ENCODE results near the gene TMEM242. TPM values are rescaled to one million over a fixed set of nuclear protein-coding genes. Genes with fewer than 3 reads are reported as not detected.

Gene TMEM242
- total RNA-seq, 2 donors from 2014 or later = 12.4 to 12.9 TPM

GRCh38 chr6:157269261-157269794 lies 54.0 kb downstream of the TMEM242 start:
- Mint-ChIP-seq H3K4me3 (no peak overlapping the region), H3K4me1 (no peaks in the 10 kb centered on the region), H3K27me3 (no peaks in the 10 kb centered on the region), H3K27ac (no peak overlapping the region), H3K36me3 (ENCODE audit: low read depth) (no peaks in the 10 kb centered on the region)
- DNase-seq (no peak), ATAC-seq (no peak)
- H3K9me3 ChIP-seq (ENCODE audit: control insufficient read depth, low read length, poor library complexity, severe bottlenecking) = no peaks in the 10 kb centered on the region

GRCh38 chr6:157268835-157269234 lies 54.5 kb downstream of the TMEM242 start:
- H3K4me1 Mint-ChIP-seq = no peaks in the 10 kb centered on the region
- no peak overlapping the region for H3K4me3 Mint-ChIP-seq
- DNase-seq (no peak), ATAC-seq (no peak)
- no peak overlapping the region for H3K27ac Mint-ChIP-seq
- no peaks in the 10 kb centered on the region for H3K27me3 Mint-ChIP-seq
- H3K9me3 ChIP-seq (ENCODE audit: control insufficient read depth, low read length, poor library complexity, severe bottlenecking) = no peaks in the 10 kb centered on the region
- H3K36me3 Mint-ChIP-seq (ENCODE audit: low read depth) = no peaks in the 10 kb centered on the region

DNA sequence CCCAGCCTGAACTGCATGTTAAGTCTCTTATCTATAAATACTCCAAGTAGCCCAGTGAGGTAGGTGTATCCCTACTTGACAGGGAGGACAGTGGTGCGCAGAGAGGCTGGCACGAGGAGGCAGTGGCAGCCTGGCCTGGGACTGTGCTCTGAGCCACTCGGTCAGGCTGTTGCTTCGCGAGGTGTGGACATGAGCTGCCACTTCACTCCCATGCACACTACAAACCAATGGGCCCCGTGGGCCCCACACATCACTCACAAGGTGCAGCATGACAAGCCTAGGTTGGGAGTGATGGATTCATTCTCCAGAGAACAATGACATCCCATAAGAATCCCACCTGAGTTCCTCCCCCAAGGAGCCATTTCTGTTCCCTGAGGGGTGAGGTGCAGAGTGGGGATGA lies 54.9 kb downstream of the TMEM242 start:
- Mint-ChIP-seq H3K27ac (no peak overlapping the region), H3K27me3 (no peaks in the 10 kb centered on the region), H3K36me3 (ENCODE audit: low read depth) (no peaks in the 10 kb centered on the region), H3K4me3 (no peak overlapping the region), H3K4me1 (no peaks in the 10 kb centered on the region)
- DNase-seq (no peak), ATAC-seq (no peak)
- H3K9me3 ChIP-seq (ENCODE audit: control insufficient read depth, low read length, poor library complexity, severe bottlenecking) = no peaks in the 10 kb centered on the region

GRCh38 chr6:157267654-157268053 lies 55.7 kb downstream of the TMEM242 start:
- DNase-seq (no peak), ATAC-seq (no peak)
- Mint-ChIP-seq H3K36me3 (ENCODE audit: low read depth) (no peaks in the 10 kb centered on the region), H3K4me1 (no peaks in the 10 kb centered on the region), H3K27ac (no peak overlapping the region), H3K27me3 (no peaks in the 10 kb centered on the region), H3K4me3 (no peak overlapping the region)
- H3K9me3 ChIP-seq (ENCODE audit: control insufficient read depth, low read length, poor library complexity, severe bottlenecking) = no peaks in the 10 kb centered on the region

DNA sequence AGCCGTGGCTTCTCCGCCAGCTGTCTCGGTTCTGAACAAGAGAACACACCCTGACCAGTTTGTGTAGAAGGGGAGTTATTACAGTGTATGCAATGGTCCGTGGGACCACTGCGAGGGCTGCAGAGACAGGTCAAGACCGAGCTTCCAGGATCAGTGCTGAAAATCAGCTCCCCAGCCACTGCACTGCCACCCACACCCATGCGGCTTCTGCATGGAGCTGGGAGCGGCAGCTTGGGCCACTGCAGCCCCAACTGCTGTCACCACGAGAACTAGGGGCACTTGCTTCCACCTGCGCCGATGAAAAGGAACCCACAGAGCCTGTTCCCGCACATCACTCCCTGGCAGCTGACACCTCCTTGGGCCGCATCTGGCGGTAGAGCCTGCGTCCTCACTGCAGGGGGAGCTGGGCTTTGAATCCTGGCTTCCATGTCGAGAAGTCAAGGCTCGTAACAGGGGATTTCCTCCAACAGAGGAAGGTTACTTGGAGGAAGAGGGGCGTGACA lies 56.2 kb downstream of the TMEM242 start:
- no peaks in the 10 kb centered on the region for H3K27me3 Mint-ChIP-seq
- H3K9me3 ChIP-seq (ENCODE audit: control insufficient read depth, low read length, poor library complexity, severe bottlenecking) = no peaks in the 10 kb centered on the region
- DNase-seq (no peak), ATAC-seq (no peak)
- no peak overlapping the region for H3K27ac Mint-ChIP-seq
- no peaks in the 10 kb centered on the region for H3K4me1 Mint-ChIP-seq
- no peak overlapping the region for H3K4me3 Mint-ChIP-seq
- no peaks in the 10 kb centered on the region for H3K36me3 Mint-ChIP-seq (ENCODE audit: low read depth)

GRCh38 chr6:157266274-157267101 lies 56.8 kb downstream of the TMEM242 start:
- ATAC-seq (no peak), DNase-seq (no peak)
- H3K27me3 Mint-ChIP-seq = no peaks in the 10 kb centered on the region
- no peaks in the 10 kb centered on the region for H3K9me3 ChIP-seq (ENCODE audit: control insufficient read depth, low read length, poor library complexity, severe bottlenecking)
- no peaks in the 10 kb centered on the region for H3K36me3 Mint-ChIP-seq (ENCODE audit: low read depth)
- no peak overlapping the region for H3K4me3 Mint-ChIP-seq
- no peak overlapping the region for H3K27ac Mint-ChIP-seq
- H3K4me1 Mint-ChIP-seq = peaks cover 2% of the 10 kb centered on the region

DNA sequence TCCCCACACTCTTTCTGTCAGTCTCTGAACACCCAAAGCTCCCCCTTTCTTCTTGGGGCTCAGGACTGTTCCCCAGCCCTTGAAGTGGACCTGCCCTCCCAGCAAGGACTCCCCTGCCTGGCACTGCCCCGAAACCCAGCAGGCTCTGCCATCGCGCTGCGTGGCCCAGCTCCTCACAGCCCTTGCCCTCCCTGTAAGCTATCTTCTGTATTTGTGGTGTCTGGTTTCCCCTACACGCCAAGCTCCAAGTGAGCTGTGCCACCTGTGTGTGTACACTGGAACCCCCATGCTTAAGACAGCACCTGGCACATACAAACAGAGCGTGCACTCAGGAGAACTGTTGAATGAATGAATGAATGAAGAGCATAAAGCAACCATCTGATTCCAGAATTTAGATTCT lies 57.7 kb downstream of the TMEM242 start:
- H3K27ac Mint-ChIP-seq = no peak overlapping the region
- ATAC-seq = no peak
- H3K27me3 Mint-ChIP-seq = no peaks in the 10 kb centered on the region
- H3K4me1 Mint-ChIP-seq = peaks cover 2% of the 10 kb centered on the region
- H3K4me3 Mint-ChIP-seq = no peak overlapping the region
- DNase-seq = no peak
- H3K9me3 ChIP-seq (ENCODE audit: control insufficient read depth, low read length, poor library complexity, severe bottlenecking) = no peaks in the 10 kb centered on the region
- H3K36me3 Mint-ChIP-seq (ENCODE audit: low read depth) = no peaks in the 10 kb centered on the region

DNA sequence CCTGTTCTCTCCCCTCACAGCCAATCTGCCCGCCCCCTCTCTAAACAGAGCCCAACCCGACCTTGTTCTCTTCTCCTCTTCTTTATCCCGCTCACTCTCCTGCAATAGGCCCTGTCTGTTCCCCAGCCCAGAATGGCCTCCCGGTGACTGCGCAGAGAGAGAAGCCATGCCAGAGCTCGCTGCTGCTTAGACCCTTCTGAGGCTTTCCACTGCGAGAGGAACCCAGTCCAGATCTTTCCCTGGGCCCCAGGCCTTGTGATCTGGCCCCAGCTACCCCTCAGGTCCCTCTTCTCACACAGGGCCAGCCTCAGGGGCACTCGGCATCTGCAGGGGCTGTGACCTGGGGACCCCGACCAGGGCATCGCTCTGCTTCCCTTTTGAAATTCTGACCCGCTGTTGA lies 58.1 kb downstream of the TMEM242 start:
- H3K4me1 Mint-ChIP-seq = peaks cover 2% of the 10 kb centered on the region
- DNase-seq = no peak
- H3K4me3 Mint-ChIP-seq = no peak overlapping the region

DNA sequence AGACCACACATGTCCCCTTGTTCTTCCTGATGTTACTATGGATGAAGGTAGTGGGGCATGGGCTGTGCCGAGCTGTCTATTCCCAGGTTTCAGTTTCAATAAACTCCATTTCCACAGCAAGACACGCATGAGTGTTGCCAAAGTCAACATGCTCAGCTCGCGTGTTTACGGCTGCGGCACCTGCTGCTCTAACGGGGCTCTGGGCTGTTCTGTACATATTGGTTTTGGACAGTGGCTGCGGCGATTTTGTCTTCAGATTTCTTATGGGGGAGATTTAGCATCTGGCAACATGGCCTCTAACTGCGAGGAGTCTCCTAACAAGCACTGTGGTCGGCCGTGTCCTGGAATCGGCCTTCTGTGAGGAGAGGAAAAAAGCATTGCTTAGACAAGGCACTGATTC lies 58.6 kb downstream of the TMEM242 start:
- DNase-seq = no peak
- no peak for ATAC-seq
- Mint-ChIP-seq H3K4me3 (no peak overlapping the region), H3K4me1 (peaks cover 2% of the 10 kb centered on the region), H3K27me3 (no peaks in the 10 kb centered on the region), H3K36me3 (ENCODE audit: low read depth) (no peaks in the 10 kb centered on the region), H3K27ac (no peak overlapping the region)
- no peaks in the 10 kb centered on the region for H3K9me3 ChIP-seq (ENCODE audit: control insufficient read depth, low read length, poor library complexity, severe bottlenecking)

More for the DNA sequence above, 58.1 kb downstream of the TMEM242 start:
- no peak for ATAC-seq
- H3K36me3 Mint-ChIP-seq (ENCODE audit: low read depth) = no peaks in the 10 kb centered on the region
- H3K27me3 Mint-ChIP-seq = no peaks in the 10 kb centered on the region
- H3K9me3 ChIP-seq (ENCODE audit: control insufficient read depth, low read length, poor library complexity, severe bottlenecking) = no peaks in the 10 kb centered on the region
- no peak overlapping the region for H3K27ac Mint-ChIP-seq

DNA sequence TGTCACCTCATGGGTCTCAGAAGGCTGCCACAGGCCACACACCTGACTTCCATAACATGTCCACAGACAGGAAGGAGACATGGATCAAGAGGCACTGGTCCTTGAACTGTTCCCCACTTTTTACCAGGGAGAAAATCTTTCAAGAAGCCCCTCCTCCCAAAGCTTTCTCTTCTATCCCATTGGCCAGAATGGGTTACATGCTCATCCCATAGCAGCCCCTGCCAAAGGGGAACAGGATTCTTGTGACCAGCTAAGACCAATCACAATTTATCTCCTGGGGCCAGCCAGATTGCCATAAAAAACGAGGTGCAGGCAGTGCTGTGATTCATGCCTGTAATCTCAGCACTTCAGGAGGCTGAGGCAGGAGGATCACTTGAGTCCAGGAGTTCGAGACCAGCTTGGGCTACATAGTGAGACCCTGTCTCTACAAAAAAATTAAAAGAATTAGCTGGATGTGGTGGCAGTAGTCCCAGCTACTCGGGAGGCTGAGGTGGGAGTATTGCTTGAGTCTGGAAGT lies 59.4 kb downstream of the TMEM242 start:
- DNase-seq (no peak), ATAC-seq (no peak)
- H3K27me3 Mint-ChIP-seq = peaks cover 3% of the 10 kb centered on the region
- H3K4me3 Mint-ChIP-seq = no peak overlapping the region
- H3K36me3 Mint-ChIP-seq (ENCODE audit: low read depth) = no peaks in the 10 kb centered on the region
- H3K27ac Mint-ChIP-seq = no peak overlapping the region
- no peaks in the 10 kb centered on the region for H3K9me3 ChIP-seq (ENCODE audit: control insufficient read depth, low read length, poor library complexity, severe bottlenecking)
- H3K4me1 Mint-ChIP-seq = peaks cover 6% of the 10 kb centered on the region

- H3K27me3 Mint-ChIP-seq = peaks cover 11% of the 10 kb centered on the region
- no peak overlapping the region for H3K4me3 Mint-ChIP-seq
- no peak overlapping the region for H3K27ac Mint-ChIP-seq
- ATAC-seq (no peak), DNase-seq (no peak)
- H3K36me3 Mint-ChIP-seq (ENCODE audit: low read depth) = no peaks in the 10 kb centered on the region
- peaks cover 6% of the 10 kb centered on the region for H3K4me1 Mint-ChIP-seq
- H3K9me3 ChIP-seq (ENCODE audit: control insufficient read depth, low read length, poor library complexity, severe bottlenecking) = no peaks in the 10 kb centered on the region
These were observed 60.2 kb downstream of the TMEM242 start for GRCh38 chr6:157263146-157263545.

DNA sequence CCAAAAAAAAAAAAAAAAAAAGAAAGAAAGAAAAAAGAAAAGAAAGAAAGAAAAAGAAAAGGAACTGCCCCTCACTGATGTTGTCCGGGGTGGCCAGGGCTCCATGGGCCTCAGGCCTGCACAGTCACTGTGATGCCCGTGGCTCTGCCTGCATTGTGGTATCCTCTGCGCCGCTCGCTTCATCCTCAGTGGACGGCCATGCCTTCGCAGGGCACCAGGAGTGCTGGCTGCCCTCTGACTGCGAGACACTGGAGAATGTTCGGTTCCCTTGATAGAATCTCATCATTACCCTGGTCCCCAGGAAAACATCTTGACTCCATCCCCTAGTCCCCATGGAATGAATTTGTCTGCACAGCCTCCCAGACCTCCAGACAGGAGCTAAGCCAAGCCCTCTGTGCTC lies 61.7 kb downstream of the TMEM242 start:
- Mint-ChIP-seq H3K4me3 (no peak overlapping the region), H3K27ac (no peak overlapping the region)
- ATAC-seq = no peak

DNA sequence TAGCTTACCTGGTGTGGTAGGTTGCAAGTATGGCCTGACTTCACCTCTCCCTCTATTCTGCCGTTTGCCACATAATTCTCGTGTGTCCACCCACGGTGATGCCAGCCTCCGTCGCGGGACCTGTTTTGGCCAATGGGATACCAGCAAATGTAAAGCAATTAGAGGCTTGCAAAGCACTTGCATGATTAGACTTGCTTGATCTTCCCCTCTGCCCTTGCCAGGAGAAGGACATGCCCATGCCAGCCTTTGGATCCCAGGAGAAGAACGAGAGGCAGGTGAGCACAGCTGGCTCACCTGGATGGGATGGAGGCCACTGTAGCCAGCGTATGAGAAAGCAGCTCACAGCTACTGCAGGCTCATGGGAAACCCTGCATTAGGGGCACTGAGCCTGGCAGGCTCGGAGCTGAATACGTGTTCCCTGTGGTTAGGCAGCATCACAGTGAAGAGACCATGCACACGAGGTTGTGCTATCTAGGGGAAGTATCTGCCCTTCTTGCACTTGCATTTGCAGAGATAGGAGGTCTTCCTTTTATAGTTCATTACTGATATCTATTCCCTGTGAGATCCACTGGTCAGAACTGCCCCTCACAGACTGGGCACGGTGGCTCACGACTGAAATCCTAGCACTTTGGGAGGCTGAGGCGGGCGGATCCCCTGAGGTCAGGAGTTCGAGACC lies 62.4 kb downstream of the TMEM242 start:
- ATAC-seq (no peak), DNase-seq (no peak)
- peaks cover 24% of the 10 kb centered on the region for H3K27me3 Mint-ChIP-seq
- peaks cover 2% of the 10 kb centered on the region for H3K9me3 ChIP-seq (ENCODE audit: control insufficient read depth, low read length, poor library complexity, severe bottlenecking)
- peaks cover 8% of the 10 kb centered on the region for H3K4me1 Mint-ChIP-seq
- no peak overlapping the region for H3K4me3 Mint-ChIP-seq
- no peaks in the 10 kb centered on the region for H3K36me3 Mint-ChIP-seq (ENCODE audit: low read depth)
- H3K27ac Mint-ChIP-seq = no peak overlapping the region

More for the DNA sequence above, 61.7 kb downstream of the TMEM242 start:
- peaks cover 16% of the 10 kb centered on the region for H3K27me3 Mint-ChIP-seq
- H3K4me1 Mint-ChIP-seq = peaks cover 8% of the 10 kb centered on the region
- no peak for DNase-seq
- peaks cover 2% of the 10 kb centered on the region for H3K9me3 ChIP-seq (ENCODE audit: control insufficient read depth, low read length, poor library complexity, severe bottlenecking)
- no peaks in the 10 kb centered on the region for H3K36me3 Mint-ChIP-seq (ENCODE audit: low read depth)

Data from T-helper 17 cell (primary cell).